Measurements from ENCODE around the gene KCNG2. TPM values are rescaled to one million over a fixed set of nuclear protein-coding genes. Genes with fewer than 3 reads are reported as not detected.

The KCNG2 gene
- total and polyA plus RNA-seq, 10 of the 15 experiments (the other 5 are each of a cell fraction or from before 2014, with no cell fraction given), result 0.20 to 0.23 TPM; not detected in 8

DNA sequence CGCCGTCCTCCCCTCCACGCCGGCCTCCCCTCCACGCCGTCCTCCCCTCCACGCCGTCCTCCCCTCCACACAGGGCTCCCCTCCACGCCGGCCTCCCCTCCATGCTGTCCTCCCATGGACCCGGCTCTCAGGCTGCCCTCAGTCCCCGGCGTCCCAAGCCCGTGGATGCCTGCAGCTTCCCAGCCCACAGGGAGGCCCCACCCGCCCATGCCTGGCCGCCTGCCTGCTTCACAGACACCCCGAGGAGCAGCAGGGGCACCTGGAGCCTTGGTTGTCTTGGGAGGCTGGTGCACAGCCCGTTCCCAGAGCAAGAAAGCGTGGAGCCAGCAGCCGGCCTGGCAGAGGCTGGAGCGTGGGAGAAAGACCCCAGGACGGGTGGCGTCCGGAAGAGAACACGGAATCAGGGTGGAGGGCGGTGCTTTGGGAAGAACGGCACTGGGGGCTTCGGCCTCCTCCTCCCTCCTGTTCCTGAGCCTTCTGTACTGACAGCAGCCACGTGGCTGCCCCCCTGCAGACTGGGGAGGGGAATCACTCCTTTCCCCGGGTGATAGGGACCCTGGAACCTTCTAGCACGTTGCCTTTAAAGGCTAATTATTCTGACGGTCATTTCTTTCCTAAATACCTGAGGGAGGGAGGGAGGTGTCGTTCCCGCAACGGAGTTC is 26.2 kb upstream of the KCNG2 start (continued):
- TF ChIP-seq, protein P1, sequence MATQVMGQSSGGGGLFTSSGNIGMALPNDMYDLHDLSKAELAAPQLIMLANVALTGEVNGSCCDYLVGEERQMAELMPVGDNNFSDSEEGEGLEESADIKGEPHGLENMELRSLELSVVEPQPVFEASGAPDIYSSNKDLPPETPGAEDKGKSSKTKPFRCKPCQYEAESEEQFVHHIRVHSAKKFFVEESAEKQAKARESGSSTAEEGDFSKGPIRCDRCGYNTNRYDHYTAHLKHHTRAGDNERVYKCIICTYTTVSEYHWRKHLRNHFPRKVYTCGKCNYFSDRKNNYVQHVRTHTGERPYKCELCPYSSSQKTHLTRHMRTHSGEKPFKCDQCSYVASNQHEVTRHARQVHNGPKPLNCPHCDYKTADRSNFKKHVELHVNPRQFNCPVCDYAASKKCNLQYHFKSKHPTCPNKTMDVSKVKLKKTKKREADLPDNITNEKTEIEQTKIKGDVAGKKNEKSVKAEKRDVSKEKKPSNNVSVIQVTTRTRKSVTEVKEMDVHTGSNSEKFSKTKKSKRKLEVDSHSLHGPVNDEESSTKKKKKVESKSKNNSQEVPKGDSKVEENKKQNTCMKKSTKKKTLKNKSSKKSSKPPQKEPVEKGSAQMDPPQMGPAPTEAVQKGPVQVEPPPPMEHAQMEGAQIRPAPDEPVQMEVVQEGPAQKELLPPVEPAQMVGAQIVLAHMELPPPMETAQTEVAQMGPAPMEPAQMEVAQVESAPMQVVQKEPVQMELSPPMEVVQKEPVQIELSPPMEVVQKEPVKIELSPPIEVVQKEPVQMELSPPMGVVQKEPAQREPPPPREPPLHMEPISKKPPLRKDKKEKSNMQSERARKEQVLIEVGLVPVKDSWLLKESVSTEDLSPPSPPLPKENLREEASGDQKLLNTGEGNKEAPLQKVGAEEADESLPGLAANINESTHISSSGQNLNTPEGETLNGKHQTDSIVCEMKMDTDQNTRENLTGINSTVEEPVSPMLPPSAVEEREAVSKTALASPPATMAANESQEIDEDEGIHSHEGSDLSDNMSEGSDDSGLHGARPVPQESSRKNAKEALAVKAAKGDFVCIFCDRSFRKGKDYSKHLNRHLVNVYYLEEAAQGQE (IDR thresholded peaks at IDR 0.05; ENCODE audit: low read depth, low read length), result no peak
- no peak for TF ChIP-seq POLR2AphosphoS5 (IDR thresholded peaks at IDR 0.05; ENCODE audit: low read length)

DNA sequence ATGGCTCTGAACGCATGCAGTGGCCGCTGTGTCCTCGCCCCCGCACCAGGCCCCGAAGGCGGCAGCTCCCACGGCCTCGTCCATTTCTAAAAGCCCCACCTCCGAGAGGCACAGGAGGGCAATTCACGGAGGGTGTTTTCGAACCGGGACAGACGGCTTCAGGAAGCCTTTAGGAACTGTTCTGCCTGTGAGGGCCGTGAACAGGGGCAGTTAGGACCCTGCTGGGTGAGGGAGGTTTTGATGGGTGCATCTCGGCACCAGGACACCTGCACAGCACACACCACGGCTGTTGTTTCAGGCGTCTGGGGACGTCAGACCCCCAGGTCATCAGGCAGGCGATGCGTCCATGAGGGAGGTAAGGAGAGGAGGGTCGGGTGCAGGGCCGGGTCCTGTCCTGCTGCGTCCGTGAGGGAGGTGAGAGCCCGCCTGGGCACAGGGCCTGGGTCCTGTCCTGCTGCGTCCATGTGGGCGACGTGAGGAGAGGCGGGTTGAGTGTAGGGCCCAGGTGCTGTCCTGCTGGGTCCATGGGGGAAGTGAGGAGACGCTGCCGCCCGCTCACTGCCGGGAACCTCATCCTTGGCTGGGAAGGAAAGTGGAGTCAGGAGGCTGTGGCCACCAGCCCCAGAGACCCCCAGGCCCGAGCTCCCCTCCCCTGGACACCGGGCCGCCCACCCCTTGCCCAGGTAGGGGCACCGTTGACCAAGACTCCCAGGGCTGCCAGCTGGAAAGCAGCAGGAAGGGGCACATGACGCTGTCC is 25.5 kb upstream of the KCNG2 start:
- SMC1A ChIA-PET (ENCODE audit: uncharacterized antibody, unreplicated experiment), result no interaction called here
- no peaks in the 10 kb centered on the region for H3K36me3 ChIP-seq (ENCODE audit: control insufficient read depth in 2 of 2, insufficient read depth in 2 of 2, low read length in 1 of 2)
- H3K4me1 ChIP-seq (ENCODE audit: control insufficient read depth, insufficient read depth, low read length), result no peaks in the 10 kb centered on the region
- CTCF ChIA-PET, result no interaction called here
- in situ Hi-C loops (cut with MboI) (no loop called here), intact Hi-C loops (cut with micrococcal nuclease; ENCODE audit: unreplicated experiment) (no loop called here)
- ATAC-seq, result no peak
- no peaks in the 10 kb centered on the region for H4K20me1 ChIP-seq (ENCODE audit: control insufficient read depth, insufficient read depth)
- no peaks in the 10 kb centered on the region for H3K27me3 ChIP-seq (replicated peaks in 1 of 2; ENCODE audit: control insufficient read depth in 2 of 2, insufficient read depth in 2 of 2, low read length in 1 of 2)
- whole genome bisulfite sequencing (ENCODE audit: insufficient coverage, insufficient replicate concordance, low lambda C conversion rate, missing lambda C conversion rate), result 67% methylated on average over 29 of the region's 38 CpGs
- no peak for FAIRE-seq
- no peak overlapping the region for H3K4me2 ChIP-seq (ENCODE audit: control insufficient read depth, insufficient read depth)
- POLR2A ChIA-PET, result no interaction called here
- DNase-seq (ENCODE audit: low read depth, low spot score), result no peak
- no peak overlapping the region for H3K9ac ChIP-seq (ENCODE audit: control insufficient read depth, insufficient read depth, low read length)
- no peaks in the 10 kb centered on the region for H3K79me2 ChIP-seq (ENCODE audit: control insufficient read depth, insufficient read depth, low read length)
- H3K27ac ChIP-seq (ENCODE audit: control insufficient read depth, insufficient read depth), result no peak overlapping the region
- no TSS peak for BruUV-seq (replicated peaks)
- peaks cover 2% of the 10 kb centered on the region; the same call in 1 of the 3 replicates for H3K9me3 ChIP-seq (replicated peaks; ENCODE audit: control insufficient read depth, insufficient read depth, low read length)
- H3K4me3 ChIP-seq, result no peak overlapping the region
- H2AFZ ChIP-seq (ENCODE audit: control insufficient read depth, low read depth, low read length), result no peak overlapping the region
- RAD21 ChIA-PET (ENCODE audit: unreplicated experiment), result no interaction called here
- TF ChIP-seq, protein P2, sequence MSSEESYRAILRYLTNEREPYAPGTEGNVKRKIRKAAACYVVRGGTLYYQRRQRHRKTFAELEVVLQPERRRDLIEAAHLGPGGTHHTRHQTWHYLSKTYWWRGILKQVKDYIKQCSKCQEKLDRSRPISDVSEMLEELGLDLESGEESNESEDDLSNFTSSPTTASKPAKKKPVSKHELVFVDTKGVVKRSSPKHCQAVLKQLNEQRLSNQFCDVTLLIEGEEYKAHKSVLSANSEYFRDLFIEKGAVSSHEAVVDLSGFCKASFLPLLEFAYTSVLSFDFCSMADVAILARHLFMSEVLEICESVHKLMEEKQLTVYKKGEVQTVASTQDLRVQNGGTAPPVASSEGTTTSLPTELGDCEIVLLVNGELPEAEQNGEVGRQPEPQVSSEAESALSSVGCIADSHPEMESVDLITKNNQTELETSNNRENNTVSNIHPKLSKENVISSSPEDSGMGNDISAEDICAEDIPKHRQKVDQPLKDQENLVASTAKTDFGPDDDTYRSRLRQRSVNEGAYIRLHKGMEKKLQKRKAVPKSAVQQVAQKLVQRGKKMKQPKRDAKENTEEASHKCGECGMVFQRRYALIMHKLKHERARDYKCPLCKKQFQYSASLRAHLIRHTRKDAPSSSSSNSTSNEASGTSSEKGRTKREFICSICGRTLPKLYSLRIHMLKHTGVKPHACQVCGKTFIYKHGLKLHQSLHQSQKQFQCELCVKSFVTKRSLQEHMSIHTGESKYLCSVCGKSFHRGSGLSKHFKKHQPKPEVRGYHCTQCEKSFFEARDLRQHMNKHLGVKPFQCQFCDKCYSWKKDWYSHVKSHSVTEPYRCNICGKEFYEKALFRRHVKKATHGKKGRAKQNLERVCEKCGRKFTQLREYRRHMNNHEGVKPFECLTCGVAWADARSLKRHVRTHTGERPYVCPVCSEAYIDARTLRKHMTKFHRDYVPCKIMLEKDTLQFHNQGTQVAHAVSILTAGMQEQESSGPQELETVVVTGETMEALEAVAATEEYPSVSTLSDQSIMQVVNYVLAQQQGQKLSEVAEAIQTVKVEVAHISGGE (CRISPR knock-in tag; IDR thresholded peaks at IDR 0.05), result no peak
- TF ChIP-seq NR2C1 (IDR thresholded peaks at IDR 0.05), result no peak
- TF ChIP-seq, protein P3, sequence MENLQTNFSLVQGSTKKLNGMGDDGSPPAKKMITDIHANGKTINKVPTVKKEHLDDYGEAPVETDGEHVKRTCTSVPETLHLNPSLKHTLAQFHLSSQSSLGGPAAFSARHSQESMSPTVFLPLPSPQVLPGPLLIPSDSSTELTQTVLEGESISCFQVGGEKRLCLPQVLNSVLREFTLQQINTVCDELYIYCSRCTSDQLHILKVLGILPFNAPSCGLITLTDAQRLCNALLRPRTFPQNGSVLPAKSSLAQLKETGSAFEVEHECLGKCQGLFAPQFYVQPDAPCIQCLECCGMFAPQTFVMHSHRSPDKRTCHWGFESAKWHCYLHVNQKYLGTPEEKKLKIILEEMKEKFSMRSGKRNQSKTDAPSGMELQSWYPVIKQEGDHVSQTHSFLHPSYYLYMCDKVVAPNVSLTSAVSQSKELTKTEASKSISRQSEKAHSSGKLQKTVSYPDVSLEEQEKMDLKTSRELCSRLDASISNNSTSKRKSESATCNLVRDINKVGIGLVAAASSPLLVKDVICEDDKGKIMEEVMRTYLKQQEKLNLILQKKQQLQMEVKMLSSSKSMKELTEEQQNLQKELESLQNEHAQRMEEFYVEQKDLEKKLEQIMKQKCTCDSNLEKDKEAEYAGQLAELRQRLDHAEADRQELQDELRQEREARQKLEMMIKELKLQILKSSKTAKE (IDR thresholded peaks at IDR 0.05; ENCODE audit: low read depth, poor library complexity, severe bottlenecking), result no peak
- TF ChIP-seq, protein P4, sequence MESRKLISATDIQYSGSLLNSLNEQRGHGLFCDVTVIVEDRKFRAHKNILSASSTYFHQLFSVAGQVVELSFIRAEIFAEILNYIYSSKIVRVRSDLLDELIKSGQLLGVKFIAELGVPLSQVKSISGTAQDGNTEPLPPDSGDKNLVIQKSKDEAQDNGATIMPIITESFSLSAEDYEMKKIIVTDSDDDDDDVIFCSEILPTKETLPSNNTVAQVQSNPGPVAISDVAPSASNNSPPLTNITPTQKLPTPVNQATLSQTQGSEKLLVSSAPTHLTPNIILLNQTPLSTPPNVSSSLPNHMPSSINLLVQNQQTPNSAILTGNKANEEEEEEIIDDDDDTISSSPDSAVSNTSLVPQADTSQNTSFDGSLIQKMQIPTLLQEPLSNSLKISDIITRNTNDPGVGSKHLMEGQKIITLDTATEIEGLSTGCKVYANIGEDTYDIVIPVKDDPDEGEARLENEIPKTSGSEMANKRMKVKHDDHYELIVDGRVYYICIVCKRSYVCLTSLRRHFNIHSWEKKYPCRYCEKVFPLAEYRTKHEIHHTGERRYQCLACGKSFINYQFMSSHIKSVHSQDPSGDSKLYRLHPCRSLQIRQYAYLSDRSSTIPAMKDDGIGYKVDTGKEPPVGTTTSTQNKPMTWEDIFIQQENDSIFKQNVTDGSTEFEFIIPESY (IDR thresholded peaks at IDR 0.05), result no peak
- TF ChIP-seq, protein P5, sequence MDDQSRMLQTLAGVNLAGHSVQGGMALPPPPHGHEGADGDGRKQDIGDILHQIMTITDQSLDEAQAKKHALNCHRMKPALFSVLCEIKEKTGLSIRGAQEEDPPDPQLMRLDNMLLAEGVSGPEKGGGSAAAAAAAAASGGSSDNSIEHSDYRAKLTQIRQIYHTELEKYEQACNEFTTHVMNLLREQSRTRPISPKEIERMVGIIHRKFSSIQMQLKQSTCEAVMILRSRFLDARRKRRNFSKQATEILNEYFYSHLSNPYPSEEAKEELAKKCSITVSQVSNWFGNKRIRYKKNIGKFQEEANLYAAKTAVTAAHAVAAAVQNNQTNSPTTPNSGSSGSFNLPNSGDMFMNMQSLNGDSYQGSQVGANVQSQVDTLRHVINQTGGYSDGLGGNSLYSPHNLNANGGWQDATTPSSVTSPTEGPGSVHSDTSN (IDR thresholded peaks at IDR 0.05; ENCODE audit: insufficient replicate concordance, low read depth, low read length), result no peak

Data from GM12878 (cell line).